HG03565 (cell line): ENCODE results near the gene NANOS2.
A peak's percentile ranks its signal among the peaks of the same experiment; 100 is the strongest.

Source experiments
- ATAC-seq: cut with Tn5 transposase; IDR thresholded peaks from one replicate; pipeline ENCODE4 v1.9.1; 2021; ENCODE audit warnings: mild to moderate bottlenecking, moderate library complexity; ENCODE audit not compliant: unreplicated experiment

The NANOS2 gene

DNA sequence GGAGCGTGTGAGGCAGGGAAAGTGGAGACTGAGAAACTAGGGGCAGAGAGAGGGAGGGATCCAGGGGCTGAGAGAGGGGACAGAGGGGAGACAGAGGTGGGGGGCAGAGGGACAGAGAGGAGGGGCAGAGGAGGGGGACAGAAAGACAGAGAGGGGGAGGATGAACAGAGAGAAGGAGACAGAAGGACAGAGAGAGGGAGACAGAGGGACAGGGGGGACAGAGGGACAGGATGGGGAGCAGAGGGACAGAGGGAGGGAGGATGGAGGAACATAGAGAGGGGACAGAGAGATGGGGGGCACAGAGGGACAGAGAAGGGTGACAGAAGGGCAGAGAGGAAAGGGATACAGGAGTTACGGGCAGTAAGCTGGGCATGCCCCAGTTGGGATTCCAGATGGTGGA lies 14.7 kb upstream of the NANOS2 start:
- ATAC-seq = no peak

GRCh38 chr19:45927565-45928261 lies 13.1 kb upstream of the NANOS2 start:
- peak; percentile 80 for ATAC-seq

DNA sequence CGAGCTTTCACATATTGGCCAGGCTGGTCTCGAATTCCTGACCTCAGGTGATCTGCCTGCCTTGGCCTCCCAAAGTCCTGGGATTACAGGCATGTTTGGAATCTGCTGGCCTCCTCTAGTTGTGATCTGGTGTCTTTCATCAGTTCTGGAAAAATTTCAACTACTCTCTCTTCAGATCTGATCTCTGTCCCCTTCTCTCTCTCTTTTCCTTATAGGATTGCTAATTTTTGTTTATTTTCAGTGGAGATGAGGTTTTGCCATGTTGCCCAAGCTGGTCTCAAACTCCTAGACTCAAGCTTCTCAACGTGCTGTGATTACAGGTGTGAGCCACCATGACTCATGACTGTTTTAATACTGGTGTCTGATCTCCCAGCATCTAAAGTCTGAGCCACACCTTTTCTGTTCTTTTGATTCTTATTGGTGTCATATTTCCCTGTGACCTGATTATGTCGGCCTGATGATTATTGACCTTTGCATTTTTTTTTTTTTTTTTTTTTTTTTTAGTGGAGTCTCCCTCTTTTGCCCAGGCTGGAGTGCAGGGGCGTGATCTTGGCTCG lies 10.4 kb upstream of the NANOS2 start:
- ATAC-seq = no peak

DNA sequence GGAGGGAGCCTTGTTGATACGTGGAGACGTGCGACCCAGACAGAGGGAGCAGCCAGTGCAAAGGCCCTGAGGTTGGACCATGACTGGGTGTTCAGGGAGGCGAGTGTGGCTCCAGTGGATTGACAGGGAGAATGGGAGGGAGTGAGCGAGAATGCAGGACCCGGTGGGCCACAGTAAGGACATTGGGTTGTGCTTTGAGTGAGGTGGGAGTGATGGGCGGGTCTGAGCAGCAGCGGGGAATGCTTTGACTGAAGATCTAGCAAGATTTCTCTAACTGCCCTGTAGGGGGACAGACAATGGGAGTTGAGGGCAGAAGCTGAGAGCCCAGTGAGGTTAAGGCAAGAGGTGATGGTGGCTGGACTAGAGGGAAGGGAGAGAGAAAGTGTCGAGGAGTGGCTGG lies 7.7 kb upstream of the NANOS2 start:
- ATAC-seq = no peak

- no peak for ATAC-seq
Measured at GRCh38 chr19:45920458-45920857, 5.9 kb upstream of the NANOS2 start.

GRCh38 chr19:45919678-45920077 lies 5.1 kb upstream of the NANOS2 start:
- no peak for ATAC-seq

- no peak for ATAC-seq
Measured at GRCh38 chr19:45918721-45919120, 4.1 kb upstream of the NANOS2 start.

GRCh38 chr19:45917421-45918091 lies 3.0 kb upstream of the NANOS2 start:
- no peak for ATAC-seq

DNA sequence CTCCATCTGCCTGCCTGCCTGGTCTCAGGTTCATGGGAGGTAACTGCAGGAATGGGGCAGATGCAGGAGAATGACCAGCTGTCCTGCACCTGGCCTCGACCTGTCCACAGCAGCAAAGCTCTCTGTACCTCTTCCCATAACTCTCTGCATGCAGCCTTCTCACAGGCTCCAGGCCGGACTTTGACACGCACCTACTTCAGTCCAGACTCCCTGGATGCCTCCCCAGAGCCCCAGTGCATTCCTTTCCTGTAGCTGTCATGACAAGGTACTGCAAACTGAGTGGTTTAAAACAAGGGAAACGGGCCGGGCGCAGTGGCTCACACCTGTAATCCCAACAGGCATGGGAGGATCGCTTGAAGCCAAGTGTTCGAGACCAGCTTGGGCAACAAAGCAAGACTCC lies 3.3 kb downstream of the NANOS2 start:
- no peak for ATAC-seq

GRCh38 chr19:45908956-45909355 lies 5.6 kb downstream of the NANOS2 start:
- ATAC-seq = no peak

DNA sequence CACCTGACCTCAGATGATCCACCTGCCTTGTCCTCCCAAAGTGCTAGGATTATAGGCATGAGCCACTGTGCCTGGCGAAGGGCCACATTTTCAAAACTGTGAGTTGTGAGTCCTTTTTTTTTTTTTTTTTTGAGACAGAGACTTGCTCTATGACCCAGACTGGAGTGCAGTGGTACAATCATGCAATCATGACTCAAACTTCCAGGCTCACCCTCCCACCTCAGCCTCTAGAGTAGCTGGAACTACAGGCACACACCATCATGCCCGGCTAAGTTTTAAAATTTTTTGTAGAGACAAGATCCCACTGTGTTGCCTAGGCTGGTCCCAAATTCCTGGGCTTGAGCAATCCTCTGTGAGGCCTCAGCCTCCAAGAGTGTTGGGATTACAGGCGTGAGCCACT lies 8.4 kb downstream of the NANOS2 start:
- ATAC-seq = no peak

DNA sequence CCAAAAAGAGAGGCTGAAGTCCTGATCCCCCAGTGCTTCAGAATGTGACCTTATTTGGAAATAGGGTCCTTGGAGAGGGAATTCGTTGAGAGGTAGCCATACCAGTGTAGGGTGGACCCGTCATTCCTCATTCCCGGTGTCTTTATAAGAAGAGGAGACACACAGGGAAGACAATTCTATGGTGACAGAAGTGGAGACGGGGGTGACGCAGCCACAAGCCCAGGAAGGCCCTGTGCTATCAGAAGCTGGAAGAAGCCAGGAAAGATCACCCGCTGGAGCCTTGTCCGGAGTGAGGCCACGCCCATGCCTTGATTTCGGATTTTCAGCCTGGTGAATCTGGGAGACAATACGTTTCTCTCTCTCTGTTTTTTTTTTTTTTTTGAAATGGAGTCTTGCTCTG lies 9.6 kb downstream of the NANOS2 start:
- no peak for ATAC-seq

- peak; percentile 87 for ATAC-seq
Measured at GRCh38 chr19:45902651-45903625, 11.6 kb downstream of the NANOS2 start.

DNA sequence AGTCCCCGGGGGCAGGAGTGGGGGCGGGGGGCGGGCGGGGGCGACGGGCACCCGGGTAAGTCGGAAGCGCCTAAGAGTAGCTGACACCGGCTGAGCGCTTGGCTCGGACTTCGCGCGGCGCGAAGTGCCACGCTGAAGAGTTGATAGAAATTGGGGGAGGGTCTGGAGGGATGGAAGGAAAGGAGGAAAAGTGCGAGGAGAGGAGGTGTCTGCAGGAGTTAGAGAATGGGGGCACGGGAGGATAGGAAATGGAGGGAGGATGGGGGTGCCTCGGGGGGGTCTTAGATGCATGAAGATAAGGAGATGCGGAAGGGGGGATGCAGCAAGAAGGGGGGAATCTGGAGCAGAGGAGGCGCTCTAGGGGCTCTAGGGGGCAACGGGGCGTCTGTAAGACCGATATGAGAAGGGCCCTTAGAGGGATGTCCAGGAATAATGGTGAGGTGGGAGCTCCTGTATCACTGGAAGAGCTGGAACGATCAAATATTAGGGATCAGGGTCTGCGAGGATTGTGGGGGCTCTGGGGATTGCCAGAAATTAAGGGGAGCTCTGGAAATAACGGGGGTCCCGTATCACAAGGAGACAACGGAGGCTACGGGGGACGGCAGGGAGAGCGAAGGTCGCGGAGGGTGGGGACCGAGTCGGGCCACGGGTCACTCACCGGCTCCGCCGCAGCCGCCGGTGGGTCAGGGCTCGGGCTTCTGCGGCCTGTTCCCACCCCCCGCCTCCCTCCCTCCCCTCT lies 12.5 kb downstream of the NANOS2 start, which contains the start of gene MYPOP:
MYPOP (minus strand) TSS at position 702 of the 739 bp plus-strand sequence. CDS start 840 bp downstream, outside the sequence.
- no peak for ATAC-seq

DNA sequence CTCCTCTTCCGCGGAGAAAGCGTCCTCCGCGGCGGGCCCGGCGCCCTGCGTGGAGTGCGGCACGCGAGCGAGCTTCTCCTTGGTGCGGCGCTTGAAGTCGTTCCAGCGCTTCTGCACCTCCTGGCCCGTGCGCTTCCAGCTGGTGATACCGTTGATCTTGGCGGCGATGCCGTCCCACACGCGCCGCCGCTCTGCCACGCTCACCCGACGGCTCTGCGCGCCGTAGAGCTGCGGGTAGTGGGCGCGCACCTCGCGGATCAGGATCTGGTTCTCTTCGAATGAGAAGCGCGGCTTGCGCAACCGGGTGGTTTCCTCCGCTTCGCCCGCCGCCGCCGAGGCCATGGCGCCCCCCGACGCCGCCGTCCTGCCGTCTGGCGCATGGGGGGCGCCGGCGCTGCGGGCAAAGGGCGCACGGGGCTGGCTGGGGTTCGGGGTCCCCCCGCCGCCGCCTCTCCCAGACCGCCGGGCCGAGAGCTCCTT lies 13.1 kb downstream of the NANOS2 start:
- ATAC-seq = no peak

DNA sequence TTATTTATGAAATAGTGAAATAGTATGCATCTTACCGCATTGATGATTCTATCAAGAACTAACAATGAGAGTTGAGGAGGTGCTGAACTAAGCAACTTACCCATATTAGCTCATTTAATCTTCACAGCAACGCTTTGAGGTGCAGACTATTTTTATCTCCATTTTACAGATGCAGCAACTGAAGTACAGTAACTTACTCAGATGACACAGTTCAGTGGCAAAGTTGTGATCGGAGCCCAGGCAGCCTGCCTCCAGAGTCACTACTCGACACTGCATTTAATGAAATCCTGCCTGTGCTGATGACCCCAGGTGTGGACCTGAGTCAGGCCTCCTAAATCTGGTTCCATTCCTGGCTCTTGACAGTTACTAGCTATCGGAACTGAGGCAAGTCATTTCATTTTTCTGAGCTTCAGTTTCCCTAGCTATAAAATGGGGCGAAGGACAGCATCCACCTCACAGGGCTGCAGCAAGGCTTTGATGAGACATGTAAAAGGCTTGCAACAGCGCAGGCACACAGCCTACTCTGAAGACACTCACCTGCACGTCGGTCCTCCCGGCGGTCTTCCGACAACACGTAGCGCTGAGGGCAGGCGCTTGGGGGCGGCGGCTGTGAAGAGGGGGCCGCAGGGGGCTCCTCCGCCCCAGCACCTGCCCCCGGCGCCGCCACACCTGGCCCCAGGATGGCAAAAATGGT lies 13.7 kb downstream of the NANOS2 start:
- ATAC-seq = no peak

- ATAC-seq = no peak
Measured at GRCh38 chr19:45899919-45900589, 14.5 kb downstream of the NANOS2 start.

DNA sequence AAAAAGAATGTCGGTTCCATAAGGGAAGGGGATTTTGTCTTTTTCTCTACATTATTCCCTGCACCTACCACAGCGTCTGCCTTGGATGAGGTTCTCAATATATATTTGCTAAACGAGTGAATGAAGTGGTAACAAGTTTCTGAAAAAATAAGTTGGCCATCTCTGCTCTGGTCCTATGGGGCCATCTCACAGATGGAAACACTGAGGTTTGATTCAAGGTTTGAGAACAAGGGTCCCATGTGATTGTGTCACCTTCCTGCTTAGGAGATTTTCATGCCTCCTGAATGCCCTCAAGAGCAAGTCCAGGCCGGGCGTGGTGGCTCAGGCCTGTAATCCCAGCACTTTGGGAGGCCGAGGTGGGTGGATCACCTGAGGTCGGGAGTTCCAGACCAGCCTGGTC lies 15.3 kb downstream of the NANOS2 start:
- no peak for ATAC-seq

GRCh38 chr19:45897261-45897812 lies 17.2 kb downstream of the NANOS2 start:
- ATAC-seq = no peak
